Mesenchymal stem cell (in vitro differentiated cells and primary cell): ENCODE measurements around the gene NATD1.

Source experiments
- DNase-seq: peaks from one replicate; pipeline ENCODE4 v3.0.0-alpha.2; 2013
- H2AFZ ChIP-seq: one replicate; pipeline ENCODE4 v1.6.1; 2013; ENCODE audit warnings: low read depth, mild to moderate bottlenecking, control low read depth, inconsistent platforms, low read length, moderate library complexity
- H2AK5ac ChIP-seq: 2 replicates; pipeline ENCODE4 v1.6.1; 2013; ENCODE audit warnings: low read length, moderate library complexity, mild to moderate bottlenecking, inconsistent platforms; ENCODE audit not compliant: severe bottlenecking
- H2BK120ac ChIP-seq: one replicate; pipeline ENCODE4 v1.6.1; 2013; ENCODE audit warnings: low read depth, mild to moderate bottlenecking, inconsistent platforms, low read length, moderate library complexity
- H2BK12ac ChIP-seq, 2 experiments: one replicate each; pipeline ENCODE4 v1.6.1; 2013; ENCODE audit warnings: inconsistent platforms in 2 of 2, low read length in 2 of 2, mild to moderate bottlenecking in 2 of 2, moderate library complexity in 2 of 2, control low read depth in 1 of 2
- H2BK15ac ChIP-seq: one replicate; pipeline ENCODE4 v1.6.1; 2013; ENCODE audit warnings: mild to moderate bottlenecking, low read depth, inconsistent platforms; ENCODE audit not compliant: poor library complexity, severe bottlenecking
- H2BK5ac ChIP-seq: 2 replicates; pipeline ENCODE4 v1.6.1; 2013; ENCODE audit warnings: low read depth, mild to moderate bottlenecking, low read length, control low read depth, inconsistent platforms; ENCODE audit not compliant: poor library complexity, severe bottlenecking
- H3K14ac ChIP-seq, 2 experiments: one replicate each; pipeline ENCODE4 v1.6.1; 2013; ENCODE audit warnings: inconsistent platforms in 2 of 2, low read length in 2 of 2, control low read depth in 1 of 2, mild to moderate bottlenecking in 1 of 2, moderate library complexity in 1 of 2
- H3K18ac ChIP-seq, 2 experiments: one replicate each; pipeline ENCODE4 v1.6.1; 2013; ENCODE audit warnings: inconsistent platforms in 2 of 2, low read length in 2 of 2, control low read depth in 1 of 2, low read depth in 1 of 2, mild to moderate bottlenecking in 1 of 2
- H3K23ac ChIP-seq, 2 experiments: one replicate each; pipeline ENCODE4 v1.6.1; 2013; ENCODE audit warnings: inconsistent platforms in 2 of 2, low read length in 2 of 2, mild to moderate bottlenecking in 2 of 2, moderate library complexity in 2 of 2, control low read depth in 1 of 2
- H3K27ac ChIP-seq: 2 replicates; pipeline ENCODE4 v1.5.1; 2013; ENCODE audit warnings: mild to moderate bottlenecking, moderate library complexity, low read length, control low read depth, inconsistent platforms; ENCODE audit not compliant: poor library complexity, severe bottlenecking
- H3K27me3 ChIP-seq, 2 experiments: 2 replicates each; pipeline versions ENCODE4 v1.6.1 to v1.7.0; 2013; ENCODE audit warnings: low read length in 2 of 2, mild to moderate bottlenecking in 2 of 2, moderate library complexity in 2 of 2, control low read depth in 1 of 2, inconsistent platforms in 1 of 2; ENCODE audit not compliant: control insufficient read depth in 1 of 2, insufficient read depth in 1 of 2
- H3K36me3 ChIP-seq, 2 experiments: 2 replicates each; pipeline versions ENCODE4 v1.6.1 to v1.7.0; 2013; ENCODE audit warnings: low read length in 2 of 2, control low read depth in 1 of 2, inconsistent platforms in 1 of 2, low read depth in 1 of 2, mild to moderate bottlenecking in 1 of 2; ENCODE audit not compliant: insufficient read depth in 2 of 2, control insufficient read depth in 1 of 2
- H3K4ac ChIP-seq, 2 experiments: one replicate each; pipeline ENCODE4 v1.6.1; 2013; ENCODE audit warnings: inconsistent platforms in 2 of 2, low read length in 2 of 2, mild to moderate bottlenecking in 2 of 2, moderate library complexity in 2 of 2, control low read depth in 1 of 2, low read depth in 1 of 2
- H3K4me1 ChIP-seq: 2 replicates; pipeline ENCODE4 v1.6.1; 2013; ENCODE audit warnings: low read depth, low read length, control low read depth; ENCODE audit not compliant: control insufficient read depth, insufficient read depth
- H3K4me2 ChIP-seq: 2 replicates; pipeline ENCODE4 v1.6.1; 2013; ENCODE audit warnings: low read length, mild to moderate bottlenecking, inconsistent platforms; ENCODE audit not compliant: poor library complexity, severe bottlenecking
- H3K4me3 ChIP-seq, 2 experiments: 2 replicates each; pipeline versions ENCODE4 v1.5.1 to v1.7.0; 2013; ENCODE audit warnings: low read length in 2 of 2, mild to moderate bottlenecking in 2 of 2, control low read depth in 1 of 2, low read depth in 1 of 2; ENCODE audit not compliant: insufficient read depth in 1 of 2
- H3K79me1 ChIP-seq: replicated peaks from 2 replicates; pipeline ENCODE4 v1.6.1; 2013; ENCODE audit warnings: mild to moderate bottlenecking, control low read depth, low read length, inconsistent platforms; ENCODE audit not compliant: poor library complexity, severe bottlenecking
- H3K9ac ChIP-seq: 2 replicates; pipeline ENCODE4 v1.7.0; 2013; ENCODE audit warnings: mild to moderate bottlenecking, low read length, moderate library complexity
- H3K9me3 ChIP-seq: 2 replicates; pipeline ENCODE4 v1.7.0; 2013; ENCODE audit warnings: mild to moderate bottlenecking, low read length; ENCODE audit not compliant: control insufficient read depth
- H4K8ac ChIP-seq: one replicate; pipeline ENCODE4 v1.6.1; 2013; ENCODE audit warnings: inconsistent platforms, mild to moderate bottlenecking, low read length, moderate library complexity
- H4K91ac ChIP-seq: one replicate; pipeline ENCODE4 v1.6.1; 2013; ENCODE audit warnings: mild to moderate bottlenecking, low read length, inconsistent platforms
- WGBS: methylation state at CpG from one replicate; pipeline ENCODE4 v1.1.7; 2013; ENCODE audit warnings: mixed read lengths; 5-methylcytosine and 5-hydroxymethylcytosine counted together

NATD1 gene

DNA sequence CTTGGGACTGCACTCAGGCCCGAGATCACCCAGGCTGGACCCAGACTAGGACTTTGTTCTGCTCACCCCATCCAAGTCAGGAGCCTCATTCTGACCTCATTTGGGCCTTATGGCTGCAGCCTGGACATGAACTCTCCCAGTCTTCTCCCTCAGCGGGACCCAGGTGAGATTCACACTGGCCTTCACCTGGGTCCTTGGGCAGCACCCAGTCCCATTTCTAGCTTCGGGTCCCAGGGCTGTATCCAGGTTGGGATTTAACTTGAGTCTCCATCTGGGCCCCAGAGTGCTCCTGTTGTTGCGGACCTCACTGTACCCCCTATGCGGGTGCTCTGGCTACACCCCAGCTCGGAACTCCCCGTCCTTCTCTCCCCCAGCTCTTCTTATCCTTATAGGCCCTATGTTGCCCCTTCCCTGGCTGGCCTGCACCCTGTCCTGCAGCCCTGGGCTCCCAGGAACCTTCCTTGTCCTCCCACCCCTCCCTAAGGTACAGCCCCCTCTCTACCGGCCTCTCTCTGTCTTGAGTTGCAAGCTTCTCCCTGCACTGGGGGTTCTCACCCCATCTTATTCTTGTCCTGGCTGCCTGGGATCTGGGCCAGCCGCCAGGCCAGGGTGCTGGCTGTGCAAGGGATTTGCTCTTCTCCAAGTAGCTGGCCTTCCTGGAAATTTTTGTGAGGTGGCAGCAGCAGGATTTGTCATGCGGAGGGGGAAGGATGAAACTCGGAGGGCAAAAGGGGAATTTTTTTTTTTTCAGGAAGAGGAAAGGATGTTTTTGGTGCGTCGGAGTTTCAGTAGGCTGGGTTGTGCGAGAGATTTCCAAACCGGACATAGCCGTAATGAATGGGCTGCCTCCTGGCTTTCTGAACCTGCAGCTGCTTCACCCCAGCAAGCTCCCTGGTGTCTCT lies 32.2 kb upstream of the NATD1 start:
- Histone ChIP-seq H3K23ac (no peak overlapping the region), H3K4me3 (peak overlapping the region; percentile 78 to 99), H4K91ac (no peak overlapping the region), H3K27me3 (no peaks in the 10 kb centered on the region), H3K18ac (peak overlapping the region; percentile 89 to 94), H2BK5ac (peak overlapping the region; percentile 15), H3K4ac (peak overlapping the region in 1 of 2 experiments; percentile 92), H4K8ac (peak overlapping the region; percentile 33), H2AK5ac (no peak overlapping the region), H2AFZ (no peak overlapping the region), H3K4me1 (peaks cover 64% of the 10 kb centered on the region), H3K9ac (peak overlapping the region; percentile 97), H3K14ac (peak overlapping the region in 1 of 2 experiments; percentile 53), H2BK120ac (peak overlapping the region; percentile 45), H3K27ac (peak overlapping the region; percentile 89), H3K4me2 (peak overlapping the region; percentile 93), H3K36me3 (peaks cover 9 to 12% of the 10 kb centered on the region in 2 experiments), H2BK15ac (peak overlapping the region; percentile 87), H2BK12ac (no peak overlapping the region), H3K9me3 (no peaks in the 10 kb centered on the region), H3K79me1 (peaks cover 2% of the 10 kb centered on the region)
- 20% methylated on average over 16 of the region's 16 CpGs for WGBS
- peak; percentile 81 for DNase-seq

GRCh38 chr17:21284319-21285163 lies 31.3 kb upstream of the NATD1 start, which contains the start of gene MAP2K3:
TSS of gene MAP2K3 (plus strand) at chr17:21284711. CDS start at chr17:21284921, 210 bp downstream.
- Histone ChIP-seq H2BK12ac (peak within 1 kb of the TSS; percentile 45 to 78), H3K36me3 (peaks cover 4 to 9% of the 10 kb centered on the region in 2 experiments), H4K91ac (no peak within 1 kb of the TSS), H3K27me3 (no peaks in the 10 kb centered on the region), H3K79me1 (no peaks in the 10 kb centered on the region), H2BK120ac (peak within 1 kb of the TSS; percentile 45), H3K4ac (peak within 1 kb of the TSS; percentile 57 to 92), H2AK5ac (peak within 1 kb of the TSS; percentile 43), H3K4me3 (peak within 1 kb of the TSS; percentile 78 to 99), H2BK15ac (peak within 1 kb of the TSS; percentile 87), H4K8ac (peak within 1 kb of the TSS; percentile 56), H3K4me1 (peaks cover 58% of the 10 kb centered on the region), H3K4me2 (peak within 1 kb of the TSS; percentile 93), H2AFZ (peak within 1 kb of the TSS; percentile 70), H3K9me3 (no peaks in the 10 kb centered on the region), H3K9ac (peak within 1 kb of the TSS; percentile 97), H2BK5ac (peak within 1 kb of the TSS; percentile 15), H3K14ac (peak within 1 kb of the TSS in 1 of 2 experiments; percentile 97), H3K27ac (peak within 1 kb of the TSS; percentile 89), H3K18ac (peak within 1 kb of the TSS; percentile 89 to 94), H3K23ac (peak within 1 kb of the TSS in 1 of 2 experiments; percentile 17)
- under 1% methylated on average over 65 of the region's 88 CpGs for WGBS
- DNase-seq, result peak; percentile 99

GRCh38 chr17:21283482-21284318 lies 30.5 kb upstream of the NATD1 start:
- Histone ChIP-seq H4K8ac (peak overlapping the region; percentile 56), H3K23ac (peak overlapping the region in 1 of 2 experiments; percentile 17), H3K4me3 (peak overlapping the region; percentile 57 to 70), H4K91ac (no peak overlapping the region), H2AK5ac (peak overlapping the region; percentile 43), H3K27ac (no peak overlapping the region), H3K36me3 (peaks cover 3 to 9% of the 10 kb centered on the region in 2 experiments), H3K18ac (peak overlapping the region in 1 of 2 experiments; percentile 49), H2AFZ (peak overlapping the region; percentile 70), H3K79me1 (no peaks in the 10 kb centered on the region), H3K27me3 (no peaks in the 10 kb centered on the region), H3K14ac (peak overlapping the region in 1 of 2 experiments; percentile 36), H2BK120ac (no peak overlapping the region), H3K9ac (peak overlapping the region; percentile 86), H2BK5ac (no peak overlapping the region), H3K4ac (no peak overlapping the region), H2BK12ac (peak overlapping the region; percentile 45 to 78), H3K9me3 (no peaks in the 10 kb centered on the region), H3K4me1 (peaks cover 51% of the 10 kb centered on the region), H3K4me2 (peak overlapping the region; percentile 92), H2BK15ac (no peak overlapping the region)
- WGBS, result 28% methylated on average over 49 of the region's 49 CpGs
- peak; percentile 53 for DNase-seq
